SK-N-SH (cell line): Measurements from ENCODE around the gene PARD3. TPM values are rescaled to one million over a fixed set of nuclear protein-coding genes. Genes with fewer than 3 reads are reported as not detected.

ENCODE experiments used
- CTCF ChIA-PET: fragments of 300-600, 350-600 bp; formaldehyde crosslinking; extraction: SDS; loops from one replicate; lab custom pipeline; 2021; lab: Yijun Ruan, JAX
- POLR2A ChIA-PET: fragments of 350-600 bp; sonication (Branson Sonifier 250); formaldehyde crosslinking; extraction: SDS; loops from one replicate; lab custom pipeline; 2020; ENCODE audit warnings: antibody characterized with exemption, inconsistent platforms; lab: Yijun Ruan, JAX
- DNase-seq: peaks from one replicate; pipeline ENCODE4 v3.0.0; 2012
- H2AFZ ChIP-seq: fragments of 200-600 bp; sonication (generic); 2 replicates; pipeline ENCODE4 v1.8.1; 2016; ENCODE audit warnings: antibody characterized with exemption, mild to moderate bottlenecking, low read depth
- H3F3A ChIP-seq: fragments of 200-600 bp; sonication (generic); replicated peaks from 2 replicates; pipeline ENCODE3; 2016; ENCODE audit warnings: antibody characterized with exemption, mild to moderate bottlenecking; ENCODE audit not compliant: insufficient read depth
- H3K27ac ChIP-seq, 2 experiments: fragments of 200-500 bp in 1 of 2; fragments of 200-600 bp in 1 of 2; sonication (Bioruptor generic) in 1 of 2; sonication (generic), shearing (Covaris generic) in 1 of 2; 2 replicates each; pipeline versions ENCODE4 v1.5.1 to v1.6.1; 2014 to 2016; ENCODE audit warnings: low read depth in 2 of 2, inconsistent platforms in 1 of 2, low read length in 1 of 2, mild to moderate bottlenecking in 1 of 2, mixed read lengths in 1 of 2
- H3K27me3 ChIP-seq: fragments of 200-600 bp; sonication (generic), shearing (Covaris generic); 2 replicates; pipeline ENCODE4 v1.6.1; 2016; ENCODE audit warnings: mixed run types; ENCODE audit not compliant: insufficient read depth
- H3K36me3 ChIP-seq, 2 experiments: fragments of 200-500 bp in 1 of 2; fragments of 200-600 bp in 1 of 2; sonication (Bioruptor generic) in 1 of 2; sonication (generic) in 1 of 2; replicated peaks in 1 of 2; 2 replicates each; pipeline versions ENCODE3 to v1.5.1; 2014 to 2016; ENCODE audit warnings: low read length in 1 of 2, mild to moderate bottlenecking in 1 of 2; ENCODE audit not compliant: insufficient read depth in 2 of 2, control insufficient read depth in 1 of 2
- H3K4me1 ChIP-seq, 2 experiments: fragments of 200-500 bp in 1 of 2; fragments of 200-600 bp in 1 of 2; sonication (Bioruptor generic) in 1 of 2; sonication (generic), shearing (Covaris generic) in 1 of 2; 2 replicates each; pipeline versions ENCODE4 v1.5.1 to v1.6.1; 2014 to 2016; ENCODE audit warnings: low read depth in 1 of 2, low read length in 1 of 2, mixed run types in 1 of 2; ENCODE audit not compliant: insufficient read depth in 2 of 2, control insufficient read depth in 1 of 2
- H3K4me2 ChIP-seq: fragments of 200-600 bp; sonication (generic), shearing (Covaris generic); 2 replicates; pipeline ENCODE4 v1.6.1; 2017; ENCODE audit warnings: mixed run types
- H3K4me3 ChIP-seq, 2 experiments: fragments of 200-500 bp in 1 of 2; fragments of 200-600 bp in 1 of 2; sonication (Bioruptor generic) in 1 of 2; sonication (generic), shearing (Covaris generic) in 1 of 2; 2 replicates each; pipeline versions ENCODE4 v1.5.1 to v1.8.1; 2014 to 2016; ENCODE audit warnings: low read depth in 2 of 2, inconsistent platforms in 1 of 2, low read length in 1 of 2, mild to moderate bottlenecking in 1 of 2, mixed read lengths in 1 of 2, moderate library complexity in 1 of 2
- H3K79me2 ChIP-seq: fragments of 200-600 bp; sonication (generic); 2 replicates; pipeline ENCODE4 v1.8.1; 2017; ENCODE audit warnings: mild to moderate bottlenecking; ENCODE audit not compliant: insufficient read depth
- H3K9ac ChIP-seq: fragments of 200-600 bp; sonication (generic); 2 replicates; pipeline ENCODE4 v1.6.1; 2017; ENCODE audit warnings: mixed run types
- H3K9me2 ChIP-seq: fragments of 200-600 bp; sonication (generic); 2 replicates; pipeline ENCODE4 v1.6.1; 2017; ENCODE audit warnings: mixed run types
- H3K9me3 ChIP-seq: fragments of 200-600 bp; sonication (generic); 2 replicates; pipeline ENCODE4 v1.6.1; 2017; ENCODE audit warnings: mixed run types, mild to moderate bottlenecking, moderate library complexity
- H4K20me1 ChIP-seq: fragments of 200-600 bp; sonication (generic); 2 replicates; pipeline ENCODE4 v1.6.1; 2017; ENCODE audit warnings: mild to moderate bottlenecking, mixed run types; ENCODE audit not compliant: insufficient read depth
- CHD2 ChIP-seq: fragments of 150-350 bp; IDR thresholded peaks from 2 replicates; pipeline ENCODE4 v1.6.1; 2018; ENCODE audit warnings: low read length; ENCODE audit not compliant: partially characterized antibody
- CTCF ChIP-seq: fragments of 200-600 bp; sonication (generic); IDR thresholded peaks from 2 replicates; pipeline ENCODE4 v1.6.1; 2017; ENCODE audit warnings: antibody characterized with exemption, mild to moderate bottlenecking, moderate library complexity
- ELF1 ChIP-seq: IDR thresholded peaks from 2 replicates; pipeline ENCODE4 v1.4.0; 2012
- FOSL2 ChIP-seq: IDR thresholded peaks from 2 replicates; pipeline ENCODE4 v1.4.0; 2012; ENCODE audit warnings: low read depth, mild to moderate bottlenecking, moderate library complexity, borderline replicate concordance
- FOXJ3 ChIP-seq: sonication (generic); formaldehyde crosslinking; IDR thresholded peaks from 2 replicates; pipeline ENCODE4 v1.5.1; 2020; ENCODE audit warnings: mild to moderate bottlenecking, missing genetic modification reagents
- GATA2 ChIP-seq: sonication (generic); formaldehyde crosslinking; IDR thresholded peaks from 2 replicates; pipeline ENCODE4 v1.5.0; 2020; ENCODE audit warnings: mild to moderate bottlenecking, missing genetic modification reagents
- MXI1 ChIP-seq: IDR thresholded peaks from 2 replicates; pipeline ENCODE4 v1.6.1; 2012; ENCODE audit warnings: mild to moderate bottlenecking, low read depth, low read length, improper control_type of control experiment
- NFIC ChIP-seq: IDR thresholded peaks from 2 replicates; pipeline ENCODE4 v1.4.0; 2012; ENCODE audit warnings: borderline replicate concordance
- NRF1 ChIP-seq: IDR thresholded peaks from 2 replicates; pipeline ENCODE4 v1.6.1; 2012; ENCODE audit warnings: low read depth, mild to moderate bottlenecking, low read length
- PBX3 ChIP-seq: IDR thresholded peaks from 2 replicates; pipeline ENCODE4; 2012
- POLR2AphosphoS5 ChIP-seq: IDR thresholded peaks from 2 replicates; pipeline ENCODE4 v1.6.1; 2012; ENCODE audit warnings: low read depth, low read length
- RAD21 ChIP-seq: IDR thresholded peaks from 2 replicates; pipeline ENCODE4 v1.6.1; 2012; ENCODE audit warnings: mild to moderate bottlenecking, low read length
- RCOR1 ChIP-seq: fragments of 150-350 bp; IDR thresholded peaks from 2 replicates; pipeline ENCODE4 v1.6.1; 2017; ENCODE audit warnings: antibody characterized with exemption, low read length
- REST ChIP-seq: IDR thresholded peaks from 2 replicates; pipeline ENCODE4 v1.6.1; 2012; ENCODE audit warnings: mild to moderate bottlenecking, low read depth, low read length, moderate library complexity
- SMC3 ChIP-seq: IDR thresholded peaks from 2 replicates; pipeline ENCODE4 v1.6.1; 2012; ENCODE audit warnings: low read depth, low read length, improper control_type of control experiment
- TAF1 ChIP-seq: IDR thresholded peaks from 2 replicates; pipeline ENCODE4 v1.6.1; 2012; ENCODE audit warnings: low read depth, mild to moderate bottlenecking, low read length, moderate library complexity, borderline replicate concordance
- YY1 ChIP-seq: IDR thresholded peaks from 2 replicates; pipeline ENCODE4 v1.4.0; 2012; ENCODE audit warnings: low read depth, mild to moderate bottlenecking
- WGBS: methylation state at CpG from one replicate; pipeline ENCODE4 v1.1.6; 2017; ENCODE audit warnings: low lambda C conversion rate; 5-methylcytosine and 5-hydroxymethylcytosine counted together
- polyA plus RNA-seq, 3 experiments: library from polyadenylated mRNA; depleted of rRNA; stranded (reverse); fragments of >200 nt; gene quantifications; 2 replicates each; pipeline ENCODE4 v1.2.3, GENCODE V29; 2012

PARD3 gene
- polyA plus RNA-seq, 1 of the 3 experiments (the other 2 are of a cell fraction), result 29.4 TPM

- TF ChIP-seq REST (no peak), CHD2 (no peak), MXI1 (no peak), CTCF (no peak), GATA2 (no peak), FOXJ3 (CRISPR knock-in tag) (no peak), PBX3 (no peak), NFIC (no peak), YY1 (no peak), NRF1 (no peak), SMC3 (no peak), POLR2AphosphoS5 (no peak), RAD21 (no peak)
- TF ChIP-seq, all 33 proteins: peak for 0
Measured at GRCh38 chr10:34845070-34845469, 30.0 kb upstream of the PARD3 start (continued).

- ChIA-PET POLR2A (no interaction called here), CTCF (no interaction called here)
- no peak overlapping the region for H3K4me3 ChIP-seq
- H3K9me2 ChIP-seq, result no peaks in the 10 kb centered on the region
- no peak overlapping the region for H3K4me2 ChIP-seq
- H3K27me3 ChIP-seq, result no peaks in the 10 kb centered on the region
- no peak for DNase-seq
- H3K79me2 ChIP-seq, result no peaks in the 10 kb centered on the region
- no peak overlapping the region for H3K27ac ChIP-seq
- no peak overlapping the region for H2AFZ ChIP-seq
- 82% methylated on average over 4 of the region's 4 CpGs for WGBS
- no peak overlapping the region for H3K9ac ChIP-seq
- no peaks in the 10 kb centered on the region for H4K20me1 ChIP-seq
- H3F3A ChIP-seq, result no peaks in the 10 kb centered on the region
- no peaks in the 10 kb centered on the region for H3K4me1 ChIP-seq
- no peaks in the 10 kb centered on the region for H3K9me3 ChIP-seq
- H3K36me3 ChIP-seq, result no peaks in the 10 kb centered on the region
- no peak for TF ChIP-seq RCOR1
- no peak for TF ChIP-seq PBX3
- TF ChIP-seq POLR2AphosphoS5, result no peak
- TF ChIP-seq TAF1, result no peak
- TF ChIP-seq ELF1, result no peak
- no peak for TF ChIP-seq FOSL2
- TF ChIP-seq REST, result no peak
- TF ChIP-seq CTCF, result no peak
- TF ChIP-seq YY1, result no peak
- no peak for TF ChIP-seq NRF1
- TF ChIP-seq NFIC, result no peak
Measured at GRCh38 chr10:34844448-34844847, 29.4 kb upstream of the PARD3 start.
